Liver (tissue), 9 donors: ENCODE results near the gene KCNS3. TPM values are rescaled to one million over a fixed set of nuclear protein-coding genes. Genes with fewer than 3 reads are reported as not detected.

Experiments used
- DNase-seq: peaks from one replicate; pipeline ENCODE4 v3.0.0-alpha.2; 2017; ENCODE audit warnings: low spot score
- H3K27ac ChIP-seq, 2 donors: one replicate each; pipeline ENCODE4 v1.7.0; 2013; ENCODE audit warnings: inconsistent platforms in 2 of 2, low read length in 2 of 2, control low read depth in 1 of 2, low read depth in 1 of 2, mild to moderate bottlenecking in 1 of 2
- H3K27me3 ChIP-seq, 4 donors: one replicate each; pipeline versions ENCODE4 v1.6.1 to v1.7.0; 2013; ENCODE audit warnings: low read length in 3 of 4, inconsistent platforms in 1 of 4, mild to moderate bottlenecking in 1 of 4, moderate library complexity in 1 of 4; ENCODE audit not compliant: control insufficient read depth in 4 of 4, insufficient read depth in 4 of 4
- H3K36me3 ChIP-seq, 4 donors: one replicate each; pipeline versions ENCODE4 v1.6.1 to v1.7.0; 2013; ENCODE audit warnings: low read length in 3 of 4, mild to moderate bottlenecking in 3 of 4, low read depth in 1 of 4, moderate library complexity in 1 of 4; ENCODE audit not compliant: control insufficient read depth in 4 of 4, insufficient read depth in 3 of 4
- H3K4me1 ChIP-seq, 4 donors: one replicate each; pipeline versions ENCODE4 v1.6.1 to v1.7.0; 2013; ENCODE audit warnings: low read length in 3 of 4, mild to moderate bottlenecking in 3 of 4, moderate library complexity in 1 of 4; ENCODE audit not compliant: control insufficient read depth in 4 of 4, insufficient read depth in 4 of 4
- H3K4me3 ChIP-seq, 3 donors: one replicate each; pipeline versions ENCODE4 v1.6.1 to v1.7.0; 2013; ENCODE audit warnings: low read length in 3 of 3, control low read depth in 1 of 3, low read depth in 1 of 3, mild to moderate bottlenecking in 1 of 3
- H3K9ac ChIP-seq, 2 donors: one replicate each; pipeline ENCODE4 v1.7.0; 2013; ENCODE audit warnings: low read length in 2 of 2, mild to moderate bottlenecking in 2 of 2, moderate library complexity in 2 of 2, control low read depth in 1 of 2, low read depth in 1 of 2
- H3K9me3 ChIP-seq, 4 donors: one replicate each; pipeline versions ENCODE4 v1.6.1 to v1.7.0; 2013; ENCODE audit warnings: low read length in 3 of 4; ENCODE audit not compliant: control insufficient read depth in 4 of 4
- HNF4A ChIP-seq, 2 donors: conservative IDR thresholded peaks; 2 replicates each; pipeline ENCODE4 v1.6.1; 2016; ENCODE audit warnings: antibody characterized with exemption in 2 of 2, mild to moderate bottlenecking in 2 of 2
- RAD21 ChIP-seq, 2 donors: IDR thresholded peaks; 2 replicates each; pipeline ENCODE4 v1.6.1; 2016; ENCODE audit warnings: antibody characterized with exemption in 2 of 2, mild to moderate bottlenecking in 2 of 2
- WGBS: extraction: QIAGEN DNeasy Blood & Tissue Kit; methylation state at CpG from one replicate; pipeline ENCODE4 v1.1.7; 2013; 5-methylcytosine and 5-hydroxymethylcytosine counted together
- polyA plus RNA-seq, 2 donors: library from polyadenylated mRNA; stranded (reverse) in 1 of 2; unstranded in 1 of 2; fragments of 200-250 nt in 1 of 2; fragments of >200 nt in 1 of 2; fragmentation: Nextera tagmentation in 1 of 2; extraction: Ambion mirVana in 1 of 2; gene quantifications; one replicate each; pipeline versions ENCODE4 v1.2.1 to v1.2.3, GENCODE V29; 2013 to 2015
- total RNA-seq, 2 donors: library from RNA; depleted of rRNA; stranded (reverse); fragments of >200 nt; gene quantifications; one replicate each; pipeline ENCODE4 v1.2.3, GENCODE V29; 2014
- TF ChIP-seq, protein P1 (sequence below): IDR thresholded peaks from 2 replicates; pipeline ENCODE4 v1.6.1; 2016; ENCODE audit warnings: antibody characterized with exemption, mild to moderate bottlenecking
- TF ChIP-seq, protein P2 (sequence below): fragments of 150-350 bp; IDR thresholded peaks from 2 replicates; pipeline ENCODE4 v1.5.1; 2017; ENCODE audit warnings: improper control_type of control experiment, low read depth, low read length; ENCODE audit not compliant: missing input control
- TF ChIP-seq, protein P3 (sequence below): IDR thresholded peaks from 2 replicates; pipeline ENCODE4 v1.6.1; 2016; ENCODE audit warnings: antibody characterized with exemption
- donor health status: healthy.
- donor health status: healthy.
- donor health status: healthy.
- donor health status: healthy.
- donor health status: healthy.

KCNS3 gene
- total and polyA plus RNA-seq, 4 donors, result 0.56 to 2.8 (median 1.7) TPM

DNA sequence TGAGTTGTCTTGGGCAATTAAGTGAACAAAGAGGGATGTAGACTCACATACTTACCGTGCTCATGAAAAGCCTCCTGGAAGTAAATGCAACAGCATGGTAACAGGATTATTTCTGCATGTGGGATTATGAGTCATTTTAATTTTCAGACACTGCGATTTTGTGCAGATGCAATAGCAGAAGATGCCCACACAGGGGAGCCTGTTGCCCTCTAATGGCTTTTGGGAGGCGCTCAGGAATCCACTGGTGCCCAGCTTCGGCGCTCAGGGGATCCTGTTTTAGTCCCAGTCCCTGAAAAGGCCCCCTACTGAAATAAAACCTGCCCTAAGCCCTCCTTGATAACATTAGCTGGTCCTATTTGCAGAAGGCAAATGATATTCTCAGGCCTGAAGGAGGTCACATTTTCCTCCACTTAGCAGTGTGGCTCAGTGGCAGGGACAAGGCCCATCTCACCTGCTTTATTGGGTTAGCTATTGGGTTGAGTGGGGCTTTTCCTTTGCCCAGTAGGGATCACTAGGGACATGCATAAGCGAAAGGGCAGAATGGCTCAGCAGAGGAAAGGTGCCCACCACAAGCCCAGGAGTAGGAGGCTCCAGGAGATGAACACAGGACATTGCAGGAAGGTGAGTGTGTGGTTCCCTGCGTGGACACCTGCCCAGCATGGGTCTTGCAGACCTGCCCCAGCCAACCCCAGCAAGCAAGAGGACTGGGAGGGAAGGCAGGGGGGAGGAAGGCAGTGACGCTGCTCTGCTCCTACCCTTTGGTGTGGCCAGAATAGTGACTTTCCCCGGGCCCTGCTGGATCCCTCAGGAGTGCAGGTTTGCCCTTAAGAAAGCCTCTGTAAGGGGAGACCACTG, 26.5 kb upstream of the KCNS3 start:
- no peak for DNase-seq
- Histone ChIP-seq H3K4me1 (no peaks in the 10 kb centered on the region), H3K27me3 (no peaks in the 10 kb centered on the region), H3K4me3 (no peak overlapping the region), H3K9ac (no peak overlapping the region), H3K36me3 (no peaks in the 10 kb centered on the region), H3K27ac (no peak overlapping the region), H3K9me3 (no peaks in the 10 kb centered on the region)
- TF ChIP-seq, protein P1, sequence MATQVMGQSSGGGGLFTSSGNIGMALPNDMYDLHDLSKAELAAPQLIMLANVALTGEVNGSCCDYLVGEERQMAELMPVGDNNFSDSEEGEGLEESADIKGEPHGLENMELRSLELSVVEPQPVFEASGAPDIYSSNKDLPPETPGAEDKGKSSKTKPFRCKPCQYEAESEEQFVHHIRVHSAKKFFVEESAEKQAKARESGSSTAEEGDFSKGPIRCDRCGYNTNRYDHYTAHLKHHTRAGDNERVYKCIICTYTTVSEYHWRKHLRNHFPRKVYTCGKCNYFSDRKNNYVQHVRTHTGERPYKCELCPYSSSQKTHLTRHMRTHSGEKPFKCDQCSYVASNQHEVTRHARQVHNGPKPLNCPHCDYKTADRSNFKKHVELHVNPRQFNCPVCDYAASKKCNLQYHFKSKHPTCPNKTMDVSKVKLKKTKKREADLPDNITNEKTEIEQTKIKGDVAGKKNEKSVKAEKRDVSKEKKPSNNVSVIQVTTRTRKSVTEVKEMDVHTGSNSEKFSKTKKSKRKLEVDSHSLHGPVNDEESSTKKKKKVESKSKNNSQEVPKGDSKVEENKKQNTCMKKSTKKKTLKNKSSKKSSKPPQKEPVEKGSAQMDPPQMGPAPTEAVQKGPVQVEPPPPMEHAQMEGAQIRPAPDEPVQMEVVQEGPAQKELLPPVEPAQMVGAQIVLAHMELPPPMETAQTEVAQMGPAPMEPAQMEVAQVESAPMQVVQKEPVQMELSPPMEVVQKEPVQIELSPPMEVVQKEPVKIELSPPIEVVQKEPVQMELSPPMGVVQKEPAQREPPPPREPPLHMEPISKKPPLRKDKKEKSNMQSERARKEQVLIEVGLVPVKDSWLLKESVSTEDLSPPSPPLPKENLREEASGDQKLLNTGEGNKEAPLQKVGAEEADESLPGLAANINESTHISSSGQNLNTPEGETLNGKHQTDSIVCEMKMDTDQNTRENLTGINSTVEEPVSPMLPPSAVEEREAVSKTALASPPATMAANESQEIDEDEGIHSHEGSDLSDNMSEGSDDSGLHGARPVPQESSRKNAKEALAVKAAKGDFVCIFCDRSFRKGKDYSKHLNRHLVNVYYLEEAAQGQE, result no peak
- TF ChIP-seq RAD21 (IDR thresholded peaks at IDR 0.05), result peak; percentile 96 to 97
- no peak for TF ChIP-seq HNF4A (conservative IDR thresholded peaks at IDR 0.05)
- TF ChIP-seq, protein P2, sequence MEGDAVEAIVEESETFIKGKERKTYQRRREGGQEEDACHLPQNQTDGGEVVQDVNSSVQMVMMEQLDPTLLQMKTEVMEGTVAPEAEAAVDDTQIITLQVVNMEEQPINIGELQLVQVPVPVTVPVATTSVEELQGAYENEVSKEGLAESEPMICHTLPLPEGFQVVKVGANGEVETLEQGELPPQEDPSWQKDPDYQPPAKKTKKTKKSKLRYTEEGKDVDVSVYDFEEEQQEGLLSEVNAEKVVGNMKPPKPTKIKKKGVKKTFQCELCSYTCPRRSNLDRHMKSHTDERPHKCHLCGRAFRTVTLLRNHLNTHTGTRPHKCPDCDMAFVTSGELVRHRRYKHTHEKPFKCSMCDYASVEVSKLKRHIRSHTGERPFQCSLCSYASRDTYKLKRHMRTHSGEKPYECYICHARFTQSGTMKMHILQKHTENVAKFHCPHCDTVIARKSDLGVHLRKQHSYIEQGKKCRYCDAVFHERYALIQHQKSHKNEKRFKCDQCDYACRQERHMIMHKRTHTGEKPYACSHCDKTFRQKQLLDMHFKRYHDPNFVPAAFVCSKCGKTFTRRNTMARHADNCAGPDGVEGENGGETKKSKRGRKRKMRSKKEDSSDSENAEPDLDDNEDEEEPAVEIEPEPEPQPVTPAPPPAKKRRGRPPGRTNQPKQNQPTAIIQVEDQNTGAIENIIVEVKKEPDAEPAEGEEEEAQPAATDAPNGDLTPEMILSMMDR, result peak; percentile 98
- TF ChIP-seq, protein P3, sequence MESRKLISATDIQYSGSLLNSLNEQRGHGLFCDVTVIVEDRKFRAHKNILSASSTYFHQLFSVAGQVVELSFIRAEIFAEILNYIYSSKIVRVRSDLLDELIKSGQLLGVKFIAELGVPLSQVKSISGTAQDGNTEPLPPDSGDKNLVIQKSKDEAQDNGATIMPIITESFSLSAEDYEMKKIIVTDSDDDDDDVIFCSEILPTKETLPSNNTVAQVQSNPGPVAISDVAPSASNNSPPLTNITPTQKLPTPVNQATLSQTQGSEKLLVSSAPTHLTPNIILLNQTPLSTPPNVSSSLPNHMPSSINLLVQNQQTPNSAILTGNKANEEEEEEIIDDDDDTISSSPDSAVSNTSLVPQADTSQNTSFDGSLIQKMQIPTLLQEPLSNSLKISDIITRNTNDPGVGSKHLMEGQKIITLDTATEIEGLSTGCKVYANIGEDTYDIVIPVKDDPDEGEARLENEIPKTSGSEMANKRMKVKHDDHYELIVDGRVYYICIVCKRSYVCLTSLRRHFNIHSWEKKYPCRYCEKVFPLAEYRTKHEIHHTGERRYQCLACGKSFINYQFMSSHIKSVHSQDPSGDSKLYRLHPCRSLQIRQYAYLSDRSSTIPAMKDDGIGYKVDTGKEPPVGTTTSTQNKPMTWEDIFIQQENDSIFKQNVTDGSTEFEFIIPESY, result no peak
- WGBS, result 38% methylated on average over 9 of the region's 9 CpGs

DNA sequence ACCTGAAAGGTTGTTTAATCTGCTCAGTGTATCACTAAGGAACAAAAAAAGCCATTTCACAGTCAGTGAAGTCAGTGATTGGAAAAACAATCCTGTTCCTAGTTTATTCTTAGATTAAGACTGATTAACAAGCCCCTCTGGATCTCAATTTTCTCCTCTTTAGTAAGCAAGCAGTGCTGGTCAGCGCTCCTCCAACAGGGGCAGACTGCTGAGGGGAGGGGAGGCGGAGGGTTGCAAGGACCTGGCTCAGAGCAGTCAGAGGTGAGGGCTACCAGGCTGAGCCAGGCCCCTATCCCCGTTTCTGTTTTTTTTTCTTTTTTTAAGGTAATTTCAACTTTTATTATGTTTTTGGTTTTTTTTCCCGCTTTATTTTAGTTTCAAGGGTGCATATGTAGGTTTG, 24.7 kb upstream of the KCNS3 start:
- H3K27ac ChIP-seq, result no peak overlapping the region
- no peak for DNase-seq
- TF ChIP-seq, protein P2, result no peak
- TF ChIP-seq RAD21 (IDR thresholded peaks at IDR 0.05), result no peak
- no peak overlapping the region for H3K4me3 ChIP-seq
- no peaks in the 10 kb centered on the region for H3K36me3 ChIP-seq
- H3K27me3 ChIP-seq, result no peaks in the 10 kb centered on the region
- no peaks in the 10 kb centered on the region for H3K9me3 ChIP-seq
- H3K4me1 ChIP-seq, result no peaks in the 10 kb centered on the region
- no peak overlapping the region for H3K9ac ChIP-seq
- 60% methylated on average over 4 of the region's 4 CpGs for WGBS
